ENCODE results near the gene GPX2. TPM values are rescaled to one million over a fixed set of nuclear protein-coding genes. Genes with fewer than 3 reads are reported as not detected.

GPX2 gene
- total and polyA plus RNA-seq, 2 of the 8 experiments (the other 6 are each of a cell fraction or from before 2014, with no cell fraction given): 0.30 to 0.89 TPM

- TF ChIP-seq PHF8 (conservative IDR thresholded peaks at IDR 0.05; ENCODE audit: low read depth, low read length) (no peak), KDM4A (IDR thresholded peaks at IDR 0.05; ENCODE audit: low read depth, low read length, severe bottlenecking) (no peak), BRCA1 (IDR thresholded peaks at IDR 0.05; ENCODE audit: low read depth, low read length) (no peak), POLR2A (IDR thresholded peaks at IDR 0.05; ENCODE audit: control extremely low read depth in 1 of 2, low read depth in 2 of 2, low read length in 2 of 2) (no peak)
Measured at GRCh38 chr14:64920465-64920864, 22.1 kb downstream of the GPX2 start (continued).
